IMR-90 (cell line): ENCODE results near the gene NLRX1. TPM values are rescaled to one million over a fixed set of nuclear protein-coding genes. Genes with fewer than 3 reads are reported as not detected.
A peak's percentile ranks its signal among the peaks of the same experiment; 100 is the strongest.

Source experiments
- ATAC-seq: fragments of 200-7000 bp; cut with Tn5 transposase; 2 replicates; pipeline ENCODE4 v1.9.1; 2020; ENCODE audit warnings: low read depth, mild to moderate bottlenecking, moderate library complexity
- BruUV-seq: library from RNA; stranded (reverse); fragments of 400-500 nt; replicated peaks from 2 replicates; lab custom pipeline; 2021; lab: Mats Ljungman, UMichigan
- CTCF ChIA-PET: fragments of 300-600 bp; formaldehyde crosslinking; extraction: SDS; loops from one replicate; lab custom pipeline; 2021; ENCODE audit warnings: antibody characterized with exemption; lab: Yijun Ruan, JAX
- POLR2A ChIA-PET: fragments of 300-600 bp; sonication (Branson Sonifier 250); formaldehyde crosslinking; loops from one replicate; lab custom pipeline; 2022; ENCODE audit warnings: antibody characterized with exemption; ENCODE audit not compliant: unreplicated experiment; lab: Charles Lee
- DNase-seq: peaks from one replicate; pipeline ENCODE4 v3.0.0; 2013
- H2AFZ ChIP-seq: replicated peaks from 2 replicates; pipeline ENCODE3; 2013; ENCODE audit warnings: low read length, mild to moderate bottlenecking; ENCODE audit not compliant: poor library complexity
- H2AK5ac ChIP-seq: 2 replicates; pipeline ENCODE4 v1.6.1; 2013; ENCODE audit warnings: low read depth, low read length, inconsistent platforms
- H2AK9ac ChIP-seq: replicated peaks from 2 replicates; pipeline ENCODE3; 2013; ENCODE audit warnings: mild to moderate bottlenecking, low read depth, low read length, moderate library complexity; ENCODE audit not compliant: poor library complexity
- H2BK120ac ChIP-seq: 2 replicates; pipeline ENCODE4 v1.6.1; 2013; ENCODE audit warnings: low read depth, low read length, inconsistent platforms
- H2BK15ac ChIP-seq: 3 replicates; pipeline ENCODE4 v1.6.1; 2013; ENCODE audit warnings: low read depth, low read length, inconsistent platforms
- H2BK20ac ChIP-seq: 2 replicates; pipeline ENCODE4 v1.6.1; 2013; ENCODE audit warnings: low read depth, mild to moderate bottlenecking, inconsistent platforms, low read length, moderate library complexity
- H2BK5ac ChIP-seq: 2 replicates; pipeline ENCODE4 v1.6.1; 2013; ENCODE audit warnings: mild to moderate bottlenecking, low read depth, low read length, inconsistent platforms; ENCODE audit not compliant: poor library complexity, severe bottlenecking
- H3K14ac ChIP-seq: replicated peaks from 2 replicates; pipeline ENCODE4 v1.6.1; 2013; ENCODE audit warnings: low read depth, low read length, inconsistent platforms
- H3K18ac ChIP-seq: 2 replicates; pipeline ENCODE4 v1.6.1; 2013; ENCODE audit warnings: low read depth, low read length, control low read depth
- H3K23ac ChIP-seq: 2 replicates; pipeline ENCODE4 v1.6.1; 2013; ENCODE audit warnings: low read depth, low read length, inconsistent platforms
- H3K27ac ChIP-seq: 2 replicates; pipeline ENCODE4 v1.5.1; 2013; ENCODE audit warnings: mild to moderate bottlenecking, control low read depth, low read length; ENCODE audit not compliant: insufficient read depth
- H3K27me3 ChIP-seq: 2 replicates; pipeline ENCODE4 v1.6.1; 2013; ENCODE audit warnings: low read length; ENCODE audit not compliant: control insufficient read depth, insufficient read depth
- H3K36me3 ChIP-seq: 2 replicates; pipeline ENCODE4 v1.6.1; 2013; ENCODE audit warnings: low read length, mixed read lengths; ENCODE audit not compliant: control insufficient read depth, insufficient read depth
- H3K4ac ChIP-seq: 2 replicates; pipeline ENCODE4 v1.6.1; 2013; ENCODE audit warnings: low read depth, low read length, inconsistent platforms
- H3K4me1 ChIP-seq: 2 replicates; pipeline ENCODE4 v1.6.1; 2013; ENCODE audit warnings: low read length, mixed read lengths; ENCODE audit not compliant: control insufficient read depth, insufficient read depth
- H3K4me2 ChIP-seq: 2 replicates; pipeline ENCODE4 v1.6.1; 2013; ENCODE audit warnings: low read depth, mild to moderate bottlenecking, control low read depth, low read length, moderate library complexity
- H3K4me3 ChIP-seq: 2 replicates; pipeline ENCODE4 v1.5.1; 2013; ENCODE audit warnings: low read depth, mild to moderate bottlenecking, control low read depth, low read length, moderate library complexity; ENCODE audit not compliant: insufficient read depth
- H3K56ac ChIP-seq: 2 replicates; pipeline ENCODE4 v1.6.1; 2013; ENCODE audit warnings: low read length, inconsistent platforms; ENCODE audit not compliant: insufficient read depth; ENCODE audit errors: extremely low read depth
- H3K79me1 ChIP-seq, 2 experiments: 2 replicates each; pipeline ENCODE4 v1.6.1; 2013; ENCODE audit warnings: low read length in 2 of 2, inconsistent platforms in 1 of 2, low read depth in 1 of 2
- H3K9ac ChIP-seq: 2 replicates; pipeline ENCODE4 v1.6.1; 2013; ENCODE audit warnings: low read depth, low read length, control low read depth
- H3K9me1 ChIP-seq: 2 replicates; pipeline ENCODE4 v1.6.1; 2013; ENCODE audit warnings: low read length, inconsistent platforms; ENCODE audit not compliant: insufficient read depth
- H3K9me3 ChIP-seq: 2 replicates; pipeline ENCODE4 v1.6.1; 2013; ENCODE audit warnings: low read length; ENCODE audit not compliant: control insufficient read depth, insufficient read depth
- H4K20me1 ChIP-seq: 2 replicates; pipeline ENCODE4 v1.6.1; 2013; ENCODE audit warnings: low read length, inconsistent platforms; ENCODE audit not compliant: insufficient read depth
- H4K5ac ChIP-seq: 2 replicates; pipeline ENCODE4 v1.6.1; 2013; ENCODE audit warnings: mild to moderate bottlenecking, low read depth, low read length, control low read depth
- H4K8ac ChIP-seq, 2 experiments: 2 replicates each; pipeline ENCODE4 v1.6.1; 2013; ENCODE audit warnings: low read depth in 2 of 2, low read length in 2 of 2, control low read depth in 1 of 2, inconsistent platforms in 1 of 2
- H4K91ac ChIP-seq: 2 replicates; pipeline ENCODE4 v1.6.1; 2013; ENCODE audit warnings: low read depth, low read length, inconsistent platforms; ENCODE audit not compliant: insufficient read depth
- BHLHE40 ChIP-seq: fragments of 150-350 bp; IDR thresholded peaks from 2 replicates; pipeline ENCODE4 v1.6.1; 2016; ENCODE audit warnings: mild to moderate bottlenecking, low read depth, low read length
- CEBPB ChIP-seq: IDR thresholded peaks from 2 replicates; pipeline ENCODE4 v1.6.1; 2012; ENCODE audit warnings: low read depth, low read length, improper control_type of control experiment
- CHD1 ChIP-seq: IDR thresholded peaks from 2 replicates; pipeline ENCODE4 v1.6.1; 2012; ENCODE audit warnings: low read depth, low read length, improper control_type of control experiment
- FOS ChIP-seq: fragments of 150-350 bp; IDR thresholded peaks from 2 replicates; pipeline ENCODE4 v1.6.1; 2016; ENCODE audit warnings: low read depth, low read length
- MAFK ChIP-seq: IDR thresholded peaks from 2 replicates; pipeline ENCODE4 v1.6.1; 2012; ENCODE audit warnings: low read depth, low read length, improper control_type of control experiment
- MAZ ChIP-seq: IDR thresholded peaks from 2 replicates; pipeline ENCODE4 v1.6.1; 2012; ENCODE audit warnings: low read depth, mild to moderate bottlenecking, low read length, improper control_type of control experiment, moderate library complexity, borderline replicate concordance
- MXI1 ChIP-seq: IDR thresholded peaks from 2 replicates; pipeline ENCODE4 v1.6.1; 2012; ENCODE audit warnings: low read depth, mild to moderate bottlenecking, low read length, moderate library complexity, borderline replicate concordance
- NFE2L2 ChIP-seq: fragments of 150-350 bp; IDR thresholded peaks from 2 replicates; pipeline ENCODE4 v1.6.1; 2016; ENCODE audit warnings: low read depth, mild to moderate bottlenecking, low read length
- POLR2A ChIP-seq: IDR thresholded peaks from 2 replicates; pipeline ENCODE4 v1.6.1; 2012; ENCODE audit warnings: mild to moderate bottlenecking, low read depth, low read length
- RAD21 ChIP-seq: IDR thresholded peaks from 2 replicates; pipeline ENCODE4 v1.6.1; 2012; ENCODE audit warnings: low read length, improper control_type of control experiment
- RFX5 ChIP-seq: IDR thresholded peaks from 2 replicates; pipeline ENCODE4 v1.8.0; 2012; ENCODE audit warnings: low read depth, mild to moderate bottlenecking, low read length, moderate library complexity
- WGBS, 2 experiments: methylation state at CpG; one replicate each; pipeline versions ENCODE4 v1.1.5 to v1.1.7; 2013; ENCODE audit warnings: missing lambda C conversion rate in 2 of 2; ENCODE audit not compliant: insufficient read length in 1 of 2; ENCODE audit errors: extremely low coverage in 2 of 2; 5-methylcytosine and 5-hydroxymethylcytosine counted together
- dilution Hi-C: fragments of 300-500 bp; cut with HindIII; formaldehyde crosslinking; loops from one replicate; pipeline ENCODE4 v1.14.3; 2018; ENCODE audit warnings: low sequenced_read_pairs; ENCODE audit not compliant: unreplicated experiment
- in situ Hi-C: fragments of 300-500 bp; cut with MboI; formaldehyde crosslinking; loops from 3 replicates; pipeline ENCODE4 v1.14.3; 2019; ENCODE audit warnings: low sequenced_read_pairs, inconsistent platforms, mixed read lengths
- intact Hi-C: fragments of 100-400 bp; cut with micrococcal nuclease; formaldehyde crosslinking; loops from 2 replicates; pipeline ENCODE4 v1.10.0; 2022
- polyA plus RNA-seq, 3 experiments: library from polyadenylated mRNA; depleted of rRNA; stranded (reverse); fragments of >200 nt; gene quantifications; 2 replicates each; pipeline ENCODE4 v1.2.3, GENCODE V29; 2012; ENCODE audit warnings: low replicate concordance in 1 of 3
- total RNA-seq: library from RNA; depleted of rRNA; stranded (reverse); fragments of >200 nt; gene quantifications from 2 replicates; pipeline ENCODE4 v1.2.3, GENCODE V29; 2012
- TF ChIP-seq, protein P1 (sequence below): conservative IDR thresholded peaks from 2 replicates; pipeline ENCODE4 v1.5.1; 2012; ENCODE audit warnings: mild to moderate bottlenecking, low read depth, low read length, improper control_type of control experiment

NLRX1 gene
- total and polyA plus RNA-seq, 2 of the 4 experiments (the other 2 are of a cell fraction), result 3.0 to 4.9 TPM

- no CpG with 5 or more reads among the region's 3 CpGs for WGBS, 2 experiments
- Histone ChIP-seq H4K91ac (no peak overlapping the region), H3K4me3 (no peak overlapping the region), H3K4me2 (0 out of 2 replicates have a peak overlapping the region, but pooled peaks have one; percentile 41), H4K20me1 (peaks cover 48% of the 10 kb centered on the region), H3K9me3 (no peaks in the 10 kb centered on the region), H2BK5ac (no peak overlapping the region), H2BK20ac (no peak overlapping the region), H3K23ac (0 out of 2 replicates have a peak overlapping the region, but pooled peaks have one; percentile 31), H2BK120ac (no peak overlapping the region), H3K9me1 (peaks cover 9% of the 10 kb centered on the region), H3K79me1 (peaks cover 6 to 50% of the 10 kb centered on the region in 2 experiments; a peak in 3 of 4 replicates), H3K56ac (no peak overlapping the region), H2AK9ac (no peak overlapping the region), H2AFZ (no peak overlapping the region), H2AK5ac (no peak overlapping the region), H3K4me1 (peaks cover 5% of the 10 kb centered on the region), H3K36me3 (no peaks in the 10 kb centered on the region), H4K5ac (no peak overlapping the region), H3K18ac (no peak overlapping the region), H2BK15ac (no peak overlapping the region), H3K27me3 (no peaks in the 10 kb centered on the region), H3K27ac (no peak overlapping the region), H4K8ac (no peak overlapping the region), H3K14ac (0 out of 2 replicates have a peak overlapping the region, but pooled peaks have one; percentile 60), H3K4ac (no peak overlapping the region), H3K9ac (no peak overlapping the region)
- ATAC-seq (no peak), DNase-seq (no peak)
- dilution Hi-C loops (no loop called here), intact Hi-C loops (no loop called here), in situ Hi-C loops (no loop called here)
- no TSS peak for BruUV-seq
- ChIA-PET POLR2A (no interaction called here), CTCF (interaction anchor here (0.6 kb wide), 2 partner anchors 44 to 160 kb away, joined by 4 read pairs; no protein-coding TSS in a partner anchor)
- TF ChIP-seq FOS (no peak), MXI1 (no peak), RFX5 (no peak), MAZ (no peak), POLR2A (no peak), NFE2L2 (no peak), RAD21 (no peak), CEBPB (no peak), CHD1 (no peak), MAFK (no peak), BHLHE40 (no peak)
- TF ChIP-seq, protein P1, sequence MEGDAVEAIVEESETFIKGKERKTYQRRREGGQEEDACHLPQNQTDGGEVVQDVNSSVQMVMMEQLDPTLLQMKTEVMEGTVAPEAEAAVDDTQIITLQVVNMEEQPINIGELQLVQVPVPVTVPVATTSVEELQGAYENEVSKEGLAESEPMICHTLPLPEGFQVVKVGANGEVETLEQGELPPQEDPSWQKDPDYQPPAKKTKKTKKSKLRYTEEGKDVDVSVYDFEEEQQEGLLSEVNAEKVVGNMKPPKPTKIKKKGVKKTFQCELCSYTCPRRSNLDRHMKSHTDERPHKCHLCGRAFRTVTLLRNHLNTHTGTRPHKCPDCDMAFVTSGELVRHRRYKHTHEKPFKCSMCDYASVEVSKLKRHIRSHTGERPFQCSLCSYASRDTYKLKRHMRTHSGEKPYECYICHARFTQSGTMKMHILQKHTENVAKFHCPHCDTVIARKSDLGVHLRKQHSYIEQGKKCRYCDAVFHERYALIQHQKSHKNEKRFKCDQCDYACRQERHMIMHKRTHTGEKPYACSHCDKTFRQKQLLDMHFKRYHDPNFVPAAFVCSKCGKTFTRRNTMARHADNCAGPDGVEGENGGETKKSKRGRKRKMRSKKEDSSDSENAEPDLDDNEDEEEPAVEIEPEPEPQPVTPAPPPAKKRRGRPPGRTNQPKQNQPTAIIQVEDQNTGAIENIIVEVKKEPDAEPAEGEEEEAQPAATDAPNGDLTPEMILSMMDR, result no peak
Observed at GRCh38 chr11:119210050-119210449, 41.5 kb downstream of the NLRX1 start.
